A673 (cell line): Measurements from ENCODE around the gene SLC9A8. TPM values are rescaled to one million over a fixed set of nuclear protein-coding genes. Genes with fewer than 3 reads are reported as not detected.

ENCODE experiments used
- BruUV-seq: library from RNA; stranded (reverse); fragments of 400-500 nt; replicated peaks from 2 replicates; lab custom pipeline; 2021; lab: Mats Ljungman, UMichigan
- CTCF ChIA-PET: fragments of 300-600 bp; sonication (Branson Sonifier 250); formaldehyde crosslinking; loops from one replicate; lab custom pipeline; 2022; ENCODE audit warnings: antibody characterized with exemption; lab: Charles Lee
- POLR2A ChIA-PET: fragments of 300-600 bp; sonication (Branson Sonifier 250); formaldehyde crosslinking; loops from one replicate; lab custom pipeline; 2022; ENCODE audit warnings: antibody characterized with exemption; ENCODE audit not compliant: low non-redundant PET; lab: Charles Lee
- DNase-seq: peaks from one replicate; pipeline ENCODE4 v3.0.0-alpha.2; 2015; ENCODE audit warnings: low spot score
- H3K27ac ChIP-seq: fragments of 200-600 bp; sonication (generic); 2 replicates; pipeline ENCODE4 v1.5.1; 2016; ENCODE audit warnings: mixed run types, low read depth, mild to moderate bottlenecking, mixed read lengths, antibody characterized with exemption, low read length; ENCODE audit not compliant: poor library complexity, severe bottlenecking
- H3K27me3 ChIP-seq: fragments of 200-600 bp; sonication (generic); replicated peaks from 2 replicates; pipeline ENCODE4 v1.6.1; 2017; ENCODE audit warnings: mixed run types, low read depth, mild to moderate bottlenecking, mixed read lengths, antibody characterized with exemption, low read length; ENCODE audit not compliant: insufficient read depth, poor library complexity
- H3K36me3 ChIP-seq: fragments of 200-600 bp; sonication (generic); 2 replicates; pipeline ENCODE4 v1.6.1; 2016; ENCODE audit warnings: mixed run types, mild to moderate bottlenecking, mixed read lengths, antibody characterized with exemption, low read length; ENCODE audit not compliant: insufficient read depth, poor library complexity, severe bottlenecking
- H3K4me1 ChIP-seq: fragments of 200-600 bp; sonication (generic); 2 replicates; pipeline ENCODE4 v1.6.1; 2017; ENCODE audit warnings: mixed run types, mild to moderate bottlenecking, mixed read lengths, antibody characterized with exemption, low read length; ENCODE audit not compliant: insufficient read depth, poor library complexity, severe bottlenecking
- H3K4me3 ChIP-seq: fragments of 200-600 bp; sonication (generic); 2 replicates; pipeline ENCODE4 v1.5.1; 2016; ENCODE audit warnings: low read depth, mixed run types, mild to moderate bottlenecking, mixed read lengths, low read length; ENCODE audit not compliant: poor library complexity, severe bottlenecking
- H3K9me3 ChIP-seq: fragments of 200-600 bp; sonication (generic); 2 replicates; pipeline ENCODE4 v1.6.1; 2016; ENCODE audit warnings: mixed run types, low read depth, mild to moderate bottlenecking, mixed read lengths, antibody characterized with exemption, low read length; ENCODE audit not compliant: poor library complexity, severe bottlenecking
- EZH2 ChIP-seq: fragments of 200-600 bp; sonication (generic); IDR thresholded peaks from 2 replicates; pipeline ENCODE4 v1.6.1; 2017; ENCODE audit warnings: borderline replicate concordance, low read depth, mild to moderate bottlenecking, mixed read lengths, antibody characterized with exemption, low read length; ENCODE audit not compliant: poor library complexity, severe bottlenecking
- intact Hi-C: fragments of 100-400 bp; cut with micrococcal nuclease; formaldehyde crosslinking; loops from one replicate; pipeline ENCODE4 v1.10.0; 2022; ENCODE audit not compliant: unreplicated experiment
- total RNA-seq: library from RNA; stranded (reverse); gene quantifications from 2 replicates; pipeline ENCODE4 v1.2.3, GENCODE V29; 2021
- TF ChIP-seq, protein P1 (sequence below): fragments of 300-800, 200-600 bp; sonication (generic); conservative IDR thresholded peaks from 2 replicates; pipeline ENCODE4 v1.5.1; 2017; ENCODE audit warnings: low read depth, mild to moderate bottlenecking, antibody characterized with exemption, low read length, moderate library complexity, mixed read lengths

SLC9A8 gene
- total RNA-seq, 1 experiment from 2014 or later, result 9.8 TPM

DNA sequence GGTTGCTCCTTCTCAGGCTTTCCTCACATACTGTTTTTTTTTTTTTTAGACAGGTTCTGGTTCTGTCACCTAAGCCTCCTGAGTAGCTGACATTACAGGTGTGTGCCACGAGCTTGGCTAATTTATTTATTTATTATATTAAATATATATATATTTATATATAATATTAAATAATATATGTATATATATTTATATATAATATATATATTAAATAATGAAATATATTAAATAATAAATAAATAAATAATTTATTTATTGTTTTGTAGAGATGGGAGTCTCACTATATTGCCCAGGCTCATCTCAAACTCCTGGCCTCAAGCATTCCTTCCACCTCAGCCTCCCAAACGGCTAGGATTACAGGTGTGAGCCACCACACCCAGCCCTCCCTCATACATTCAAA lies 28.3 kb upstream of the SLC9A8 start:
- ChIA-PET POLR2A (no interaction called here), CTCF (no interaction called here)
- H3K4me1 ChIP-seq, result no peaks in the 10 kb centered on the region
- no peaks in the 10 kb centered on the region for H3K9me3 ChIP-seq
- no TSS peak for BruUV-seq
- H3K27ac ChIP-seq, result no peak overlapping the region
- H3K4me3 ChIP-seq, result no peak overlapping the region
- no peaks in the 10 kb centered on the region for H3K36me3 ChIP-seq
- intact Hi-C loops, result no loop called here
- H3K27me3 ChIP-seq, result no peaks in the 10 kb centered on the region
- no peak for DNase-seq
- no peak for TF ChIP-seq EZH2
- TF ChIP-seq, protein P1, sequence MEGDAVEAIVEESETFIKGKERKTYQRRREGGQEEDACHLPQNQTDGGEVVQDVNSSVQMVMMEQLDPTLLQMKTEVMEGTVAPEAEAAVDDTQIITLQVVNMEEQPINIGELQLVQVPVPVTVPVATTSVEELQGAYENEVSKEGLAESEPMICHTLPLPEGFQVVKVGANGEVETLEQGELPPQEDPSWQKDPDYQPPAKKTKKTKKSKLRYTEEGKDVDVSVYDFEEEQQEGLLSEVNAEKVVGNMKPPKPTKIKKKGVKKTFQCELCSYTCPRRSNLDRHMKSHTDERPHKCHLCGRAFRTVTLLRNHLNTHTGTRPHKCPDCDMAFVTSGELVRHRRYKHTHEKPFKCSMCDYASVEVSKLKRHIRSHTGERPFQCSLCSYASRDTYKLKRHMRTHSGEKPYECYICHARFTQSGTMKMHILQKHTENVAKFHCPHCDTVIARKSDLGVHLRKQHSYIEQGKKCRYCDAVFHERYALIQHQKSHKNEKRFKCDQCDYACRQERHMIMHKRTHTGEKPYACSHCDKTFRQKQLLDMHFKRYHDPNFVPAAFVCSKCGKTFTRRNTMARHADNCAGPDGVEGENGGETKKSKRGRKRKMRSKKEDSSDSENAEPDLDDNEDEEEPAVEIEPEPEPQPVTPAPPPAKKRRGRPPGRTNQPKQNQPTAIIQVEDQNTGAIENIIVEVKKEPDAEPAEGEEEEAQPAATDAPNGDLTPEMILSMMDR, result no peak

DNA sequence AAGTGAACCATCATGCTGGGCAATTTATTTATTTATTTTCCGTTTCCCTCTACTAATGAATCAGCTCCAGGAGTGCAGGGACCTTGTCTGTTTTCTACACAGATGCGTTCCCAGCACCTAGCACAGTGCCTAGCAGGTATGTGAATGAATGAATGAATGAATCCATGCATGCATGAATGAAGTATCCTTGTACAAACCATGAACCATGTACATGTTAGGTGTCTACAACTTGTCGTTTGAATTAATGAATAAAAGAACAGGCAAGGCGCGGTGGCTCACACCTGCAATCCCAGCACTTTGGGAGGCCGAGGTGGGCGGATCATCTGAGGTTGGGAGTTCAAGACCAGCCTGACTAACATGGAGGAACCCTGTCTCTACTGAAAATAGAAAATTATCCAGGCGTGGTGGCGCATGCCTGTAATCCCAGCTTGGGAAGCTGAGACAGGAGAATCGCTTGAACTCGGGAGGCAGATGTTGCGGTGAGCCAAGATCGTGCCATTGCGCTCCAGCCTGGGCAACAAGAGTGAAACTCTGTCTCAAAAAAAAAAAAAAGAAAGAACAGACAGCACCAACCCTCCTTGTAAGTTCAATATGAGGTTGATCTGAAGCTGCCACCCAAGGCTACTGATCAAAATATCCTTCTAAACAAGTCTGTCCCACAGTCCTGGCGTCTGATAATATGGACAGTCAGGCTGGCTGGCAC lies 27.3 kb upstream of the SLC9A8 start:
- no peak for DNase-seq
- Histone ChIP-seq H3K9me3 (no peaks in the 10 kb centered on the region), H3K36me3 (no peaks in the 10 kb centered on the region), H3K4me3 (no peak overlapping the region), H3K27me3 (no peaks in the 10 kb centered on the region), H3K4me1 (no peaks in the 10 kb centered on the region), H3K27ac (no peak overlapping the region)
- CTCF ChIA-PET, result no interaction called here
- POLR2A ChIA-PET, result no interaction called here
- TF ChIP-seq, protein P1, result no peak
- no peak for TF ChIP-seq EZH2
- no TSS peak for BruUV-seq
- intact Hi-C loops, result no loop called here

DNA sequence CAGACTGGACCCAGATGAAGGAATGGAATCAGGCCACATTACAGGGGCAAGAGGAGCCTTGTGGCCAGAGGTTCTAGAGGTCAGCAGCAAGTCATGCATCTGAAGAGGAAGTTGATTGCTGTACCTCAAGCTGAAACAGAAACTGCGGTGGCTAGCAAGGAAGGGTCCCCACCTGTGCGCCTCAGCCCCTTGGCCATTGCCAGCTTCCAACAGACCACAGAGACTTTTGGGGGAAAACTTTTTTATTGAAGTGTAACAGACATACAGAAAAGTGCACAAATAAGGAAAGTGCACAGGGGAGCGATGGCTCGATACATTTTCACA lies 26.8 kb upstream of the SLC9A8 start:
- intact Hi-C loops, result no loop called here
- CTCF ChIA-PET, result no interaction called here
- DNase-seq, result no peak

More for the DNA sequence above, 26.8 kb upstream of the SLC9A8 start:
- H3K27me3 ChIP-seq, result no peaks in the 10 kb centered on the region
- H3K36me3 ChIP-seq, result no peaks in the 10 kb centered on the region
- TF ChIP-seq, protein P1, result no peak
- no peak for TF ChIP-seq EZH2
- no peak overlapping the region for H3K4me3 ChIP-seq
- POLR2A ChIA-PET, result no interaction called here
- BruUV-seq, result no TSS peak
- no peak overlapping the region for H3K27ac ChIP-seq
- no peaks in the 10 kb centered on the region for H3K9me3 ChIP-seq
- H3K4me1 ChIP-seq, result no peaks in the 10 kb centered on the region
